Loucy (cell line): Measurements from ENCODE around the gene HNF1B.

Experiments
- H2AFZ ChIP-seq: fragments of 200-600 bp; sonication (generic); 2 replicates; pipeline ENCODE4 v1.6.0; 2016; ENCODE audit warnings: antibody characterized with exemption, mild to moderate bottlenecking, low read length, moderate library complexity
- H3F3A ChIP-seq: fragments of 200-600 bp; 2 replicates; pipeline ENCODE4 v1.6.0; 2016; ENCODE audit warnings: antibody characterized with exemption, low read depth, mild to moderate bottlenecking
- H3K27me3 ChIP-seq: fragments of 200-600 bp; sonication (generic); 2 replicates; pipeline ENCODE4 v1.6.1; 2014; ENCODE audit warnings: low read length, mild to moderate bottlenecking; ENCODE audit not compliant: insufficient read depth, poor library complexity, severe bottlenecking
- H3K36me3 ChIP-seq: fragments of 200-600 bp; sonication (generic); 2 replicates; pipeline ENCODE4 v1.6.1; 2016; ENCODE audit warnings: low read length; ENCODE audit not compliant: insufficient read depth
- H3K4me1 ChIP-seq: fragments of 200-600 bp; sonication (generic); 2 replicates; pipeline ENCODE4 v1.5.1; 2014; ENCODE audit warnings: low read length, mild to moderate bottlenecking; ENCODE audit not compliant: insufficient read depth, poor library complexity, severe bottlenecking
- H3K4me2 ChIP-seq: fragments of 200-600 bp; sonication (generic); 2 replicates; pipeline ENCODE4 v1.6.0; 2014; ENCODE audit warnings: antibody characterized with exemption, low read length, low read depth, mild to moderate bottlenecking; ENCODE audit not compliant: poor library complexity, severe bottlenecking
- H3K4me3 ChIP-seq: fragments of 200-600 bp; sonication (generic); 2 replicates; pipeline ENCODE4 v1.5.1; 2014; ENCODE audit warnings: low read length, mild to moderate bottlenecking, mixed read lengths; ENCODE audit not compliant: poor library complexity, severe bottlenecking
- H3K79me2 ChIP-seq: fragments of 200-600 bp; sonication (generic); 2 replicates; pipeline ENCODE4 v1.6.1; 2014; ENCODE audit warnings: low read length; ENCODE audit not compliant: insufficient read depth
- H3K9ac ChIP-seq: fragments of 200-600 bp; sonication (generic); 2 replicates; pipeline ENCODE4 v1.6.0; 2014; ENCODE audit warnings: mild to moderate bottlenecking, low read depth, low read length, moderate library complexity; ENCODE audit not compliant: poor library complexity, severe bottlenecking
- H3K9me2 ChIP-seq: fragments of 200-600 bp; sonication (generic); replicated peaks from 2 replicates; pipeline ENCODE4 v1.6.1; 2016; ENCODE audit warnings: low read depth, low read length, mixed read lengths
- H3K9me3 ChIP-seq: fragments of 200-600 bp; sonication (generic); 2 replicates; pipeline ENCODE4 v1.6.1; 2014; ENCODE audit warnings: mild to moderate bottlenecking, antibody characterized with exemption, low read length, low read depth; ENCODE audit not compliant: insufficient read depth
- H4K20me1 ChIP-seq: fragments of 200-600 bp; sonication (generic); 2 replicates; pipeline ENCODE4 v1.6.0; 2014; ENCODE audit warnings: antibody characterized with exemption, low read length, mild to moderate bottlenecking; ENCODE audit not compliant: insufficient read depth, poor library complexity, severe bottlenecking
- EZH2phosphoT487 ChIP-seq: fragments of 200-600 bp; IDR thresholded peaks from 2 replicates; pipeline ENCODE4 v1.6.1; 2018; ENCODE audit warnings: antibody characterized with exemption, mild to moderate bottlenecking, moderate library complexity, borderline replicate concordance
- TF ChIP-seq, protein P1 (sequence below): fragments of 200-600 bp; sonication (generic); conservative IDR thresholded peaks from 2 replicates; pipeline ENCODE4 v1.5.1; 2014; ENCODE audit warnings: mild to moderate bottlenecking, antibody characterized with exemption, low read length

HNF1B gene, protein sequence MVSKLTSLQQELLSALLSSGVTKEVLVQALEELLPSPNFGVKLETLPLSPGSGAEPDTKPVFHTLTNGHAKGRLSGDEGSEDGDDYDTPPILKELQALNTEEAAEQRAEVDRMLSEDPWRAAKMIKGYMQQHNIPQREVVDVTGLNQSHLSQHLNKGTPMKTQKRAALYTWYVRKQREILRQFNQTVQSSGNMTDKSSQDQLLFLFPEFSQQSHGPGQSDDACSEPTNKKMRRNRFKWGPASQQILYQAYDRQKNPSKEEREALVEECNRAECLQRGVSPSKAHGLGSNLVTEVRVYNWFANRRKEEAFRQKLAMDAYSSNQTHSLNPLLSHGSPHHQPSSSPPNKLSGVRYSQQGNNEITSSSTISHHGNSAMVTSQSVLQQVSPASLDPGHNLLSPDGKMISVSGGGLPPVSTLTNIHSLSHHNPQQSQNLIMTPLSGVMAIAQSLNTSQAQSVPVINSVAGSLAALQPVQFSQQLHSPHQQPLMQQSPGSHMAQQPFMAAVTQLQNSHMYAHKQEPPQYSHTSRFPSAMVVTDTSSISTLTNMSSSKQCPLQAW

DNA sequence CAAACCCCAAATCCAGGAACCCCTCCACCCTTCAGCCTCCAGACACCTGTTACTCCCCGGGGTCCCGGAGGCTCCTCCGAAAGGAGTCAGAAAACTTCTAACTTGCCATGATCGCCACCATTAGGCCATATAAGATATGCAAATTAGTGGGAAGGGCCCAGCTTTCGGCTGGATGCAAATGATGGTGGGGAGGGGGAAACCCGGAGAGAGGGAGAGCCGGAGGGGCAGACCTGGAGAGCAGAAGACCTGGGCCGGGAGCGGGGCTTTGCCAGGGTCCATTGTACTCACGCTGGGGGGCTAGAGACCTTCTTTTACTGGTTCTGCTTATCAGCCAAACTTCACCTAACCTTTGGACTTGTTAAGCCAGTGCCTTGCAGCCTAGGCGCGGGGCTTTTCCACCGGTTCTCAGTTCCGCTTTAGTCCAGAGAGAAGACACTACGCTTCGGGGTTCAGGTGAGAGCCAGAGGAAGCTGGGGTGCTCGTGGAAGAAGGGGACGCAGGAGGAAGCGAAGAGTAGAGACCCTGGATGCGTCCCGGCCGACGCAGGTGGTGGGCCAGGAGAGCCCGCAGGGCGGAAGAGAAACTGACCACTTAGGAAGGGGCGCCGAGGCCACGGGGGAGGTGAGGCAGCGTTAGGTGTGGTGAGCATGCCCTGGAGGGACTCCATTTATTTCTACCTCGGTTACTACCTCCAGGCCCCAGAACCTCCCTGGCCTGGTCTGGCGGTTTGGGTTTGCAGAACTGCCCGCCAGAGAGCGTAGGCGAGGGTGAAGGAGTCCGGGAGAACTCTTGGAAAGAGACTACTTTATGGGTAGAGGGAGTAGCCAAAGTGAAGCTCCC lies at the start of gene HNF1B:
HNF1B (minus strand) TSS at position 99 of the 840 bp plus-strand sequence. CDS start 175 bp downstream, outside the sequence.
- no peak for TF ChIP-seq EZH2phosphoT487
- TF ChIP-seq, protein P1, sequence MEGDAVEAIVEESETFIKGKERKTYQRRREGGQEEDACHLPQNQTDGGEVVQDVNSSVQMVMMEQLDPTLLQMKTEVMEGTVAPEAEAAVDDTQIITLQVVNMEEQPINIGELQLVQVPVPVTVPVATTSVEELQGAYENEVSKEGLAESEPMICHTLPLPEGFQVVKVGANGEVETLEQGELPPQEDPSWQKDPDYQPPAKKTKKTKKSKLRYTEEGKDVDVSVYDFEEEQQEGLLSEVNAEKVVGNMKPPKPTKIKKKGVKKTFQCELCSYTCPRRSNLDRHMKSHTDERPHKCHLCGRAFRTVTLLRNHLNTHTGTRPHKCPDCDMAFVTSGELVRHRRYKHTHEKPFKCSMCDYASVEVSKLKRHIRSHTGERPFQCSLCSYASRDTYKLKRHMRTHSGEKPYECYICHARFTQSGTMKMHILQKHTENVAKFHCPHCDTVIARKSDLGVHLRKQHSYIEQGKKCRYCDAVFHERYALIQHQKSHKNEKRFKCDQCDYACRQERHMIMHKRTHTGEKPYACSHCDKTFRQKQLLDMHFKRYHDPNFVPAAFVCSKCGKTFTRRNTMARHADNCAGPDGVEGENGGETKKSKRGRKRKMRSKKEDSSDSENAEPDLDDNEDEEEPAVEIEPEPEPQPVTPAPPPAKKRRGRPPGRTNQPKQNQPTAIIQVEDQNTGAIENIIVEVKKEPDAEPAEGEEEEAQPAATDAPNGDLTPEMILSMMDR, result no peak
- Histone ChIP-seq H3K4me3 (no peak within 1 kb of the TSS), H3K36me3 (no peaks in the 10 kb centered on the region), H3K79me2 (no peaks in the 10 kb centered on the region), H3K4me2 (no peak within 1 kb of the TSS), H4K20me1 (no peaks in the 10 kb centered on the region), H3K9me3 (no peaks in the 10 kb centered on the region), H2AFZ (no peak within 1 kb of the TSS), H3K9ac (no peak within 1 kb of the TSS), H3K27me3 (no peaks in the 10 kb centered on the region), H3K9me2 (no peaks in the 10 kb centered on the region), H3F3A (no peaks in the 10 kb centered on the region), H3K4me1 (no peaks in the 10 kb centered on the region)

DNA sequence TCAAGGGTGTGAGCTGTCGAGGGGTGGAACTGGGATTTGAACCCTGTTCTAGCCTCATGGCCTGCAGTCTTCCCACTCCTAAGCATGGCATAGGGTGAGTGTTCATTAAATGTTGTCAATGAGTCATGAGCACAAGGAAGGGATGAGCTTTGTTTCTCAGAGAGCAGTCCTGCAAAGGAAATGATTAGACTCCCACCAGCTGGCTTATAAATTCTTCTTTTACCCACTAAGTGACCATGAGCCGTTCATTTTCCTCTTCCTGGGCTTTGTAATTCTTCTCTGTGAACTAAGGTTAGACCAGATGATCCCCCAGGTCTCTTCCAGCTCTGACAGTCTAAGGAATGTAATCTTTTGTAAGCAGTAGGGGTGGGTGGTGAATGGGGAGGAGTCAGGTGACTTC lies 47.9 kb upstream of the HNF1B start:
- Histone ChIP-seq H3K79me2 (no peaks in the 10 kb centered on the region), H3K36me3 (no peaks in the 10 kb centered on the region), H4K20me1 (no peaks in the 10 kb centered on the region), H3K4me3 (no peak overlapping the region), H3K4me2 (no peak overlapping the region), H3K27me3 (no peaks in the 10 kb centered on the region), H3K9me3 (no peaks in the 10 kb centered on the region), H3K4me1 (no peaks in the 10 kb centered on the region), H2AFZ (no peak overlapping the region), H3K9me2 (no peaks in the 10 kb centered on the region), H3K9ac (no peak overlapping the region), H3F3A (no peaks in the 10 kb centered on the region)
- TF ChIP-seq, protein P1, result no peak
- TF ChIP-seq EZH2phosphoT487, result no peak

DNA sequence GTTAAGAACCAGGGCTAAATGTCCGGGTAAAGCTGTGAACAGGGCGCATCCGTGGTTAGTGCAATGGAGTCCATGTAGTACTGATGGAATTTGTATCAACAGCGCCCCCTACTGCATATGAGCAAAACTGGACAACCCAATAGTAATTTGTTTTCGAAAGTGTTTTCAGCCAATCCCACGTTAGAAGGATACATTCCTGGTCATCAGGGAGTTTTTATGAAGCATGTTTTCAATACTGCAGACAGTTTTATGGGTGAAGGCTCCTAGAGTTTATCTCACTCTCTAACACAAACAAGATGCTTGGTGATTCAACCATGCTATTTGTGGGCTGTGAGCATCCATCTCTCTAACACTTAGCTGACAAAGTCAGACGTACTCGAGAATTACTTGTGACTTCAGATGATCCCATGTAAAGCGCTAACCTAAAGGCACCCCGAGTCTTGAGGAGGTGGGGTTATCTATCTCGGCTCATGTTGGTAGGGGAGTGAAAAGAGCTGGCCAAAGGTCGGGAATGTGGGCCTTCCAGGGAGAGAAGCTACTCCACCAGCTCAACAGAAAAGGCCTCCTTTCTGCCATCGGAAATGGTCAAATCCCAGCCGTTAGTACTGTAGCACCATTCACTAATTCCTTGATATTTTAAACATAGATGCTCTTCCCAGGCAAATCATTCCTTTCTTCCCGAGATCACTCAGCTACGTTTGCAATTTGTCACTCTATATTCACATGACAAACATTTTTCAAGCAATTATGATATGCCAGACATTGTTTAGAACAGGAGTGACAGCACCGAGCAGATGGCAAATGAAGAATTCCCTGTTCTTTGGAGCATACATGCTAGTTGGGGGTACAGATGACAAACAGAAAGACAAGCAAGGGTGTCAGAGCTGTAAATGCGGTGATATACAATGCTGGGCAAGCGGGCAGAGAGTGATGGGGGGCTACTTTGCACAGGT lies 46.9 kb upstream of the HNF1B start:
- no peaks in the 10 kb centered on the region for H3K27me3 ChIP-seq
- no peak overlapping the region for H3K4me2 ChIP-seq
- no peaks in the 10 kb centered on the region for H3K9me3 ChIP-seq
- TF ChIP-seq, protein P1, result peak; percentile 91
- TF ChIP-seq EZH2phosphoT487, result no peak
- H3K79me2 ChIP-seq, result no peaks in the 10 kb centered on the region
- no peak overlapping the region for H3K4me3 ChIP-seq
- no peaks in the 10 kb centered on the region for H4K20me1 ChIP-seq
- no peaks in the 10 kb centered on the region for H3F3A ChIP-seq
- H3K9ac ChIP-seq, result no peak overlapping the region
- no peaks in the 10 kb centered on the region for H3K36me3 ChIP-seq
- H2AFZ ChIP-seq, result 0 out of 2 replicates have a peak overlapping the region, but pooled peaks have one; percentile 6
- no peaks in the 10 kb centered on the region for H3K9me2 ChIP-seq
- no peaks in the 10 kb centered on the region for H3K4me1 ChIP-seq
